SK-MEL-5 (cell line): Measurements from ENCODE around the gene NDE1. TPM values are rescaled to one million over a fixed set of nuclear protein-coding genes. Genes with fewer than 3 reads are reported as not detected.
"Not testable (repeated sequence)": the region's sequence is repeated elsewhere in the genome, so short reads cannot be mapped to it uniquely, and the experiment has no call there.

Experiments
- DNase-seq: peaks from one replicate; pipeline ENCODE4 v3.0.0-alpha.2; 2016; ENCODE audit warnings: low read depth, low spot score
- in situ Hi-C: cut with HindIII; loops from 2 replicates; pipeline ENCODE4 v1.10.0; 2016; ENCODE audit warnings: low sequenced_read_pairs, high pct_unique_total_duplicates, low pct_unique_long_range_greater_than_20kb
- total RNA-seq: library from RNA; depleted of rRNA; stranded (reverse); fragments of >200 nt; shearing (Covaris generic); gene quantifications from 2 replicates; pipeline ENCODE4 v1.2.3, GENCODE V29; 2014

Gene NDE1
- total RNA-seq, 1 experiment from 2014 or later: 23.5 TPM

DNA sequence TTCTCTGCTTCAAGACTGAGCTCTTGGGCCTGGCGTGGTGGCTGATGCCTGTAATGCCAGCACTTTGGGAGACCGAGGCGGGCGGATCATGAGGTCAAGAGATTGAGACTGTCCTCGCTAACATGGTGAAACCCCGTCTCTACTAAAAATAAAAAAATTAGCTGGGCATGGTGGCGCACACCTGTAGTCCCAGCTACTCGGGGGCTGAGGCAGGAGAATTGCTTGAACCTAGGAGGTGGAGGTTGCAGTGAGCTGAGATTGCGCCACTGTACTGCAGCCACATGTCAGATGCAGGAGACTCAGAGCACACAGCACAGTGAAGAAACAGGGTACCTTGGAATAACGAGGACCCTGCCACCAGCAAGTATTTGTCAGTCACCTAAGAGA lies 22.1 kb downstream of the NDE1 start:
- DNase-seq, in situ Hi-C loops: not testable (repeated sequence)

DNA sequence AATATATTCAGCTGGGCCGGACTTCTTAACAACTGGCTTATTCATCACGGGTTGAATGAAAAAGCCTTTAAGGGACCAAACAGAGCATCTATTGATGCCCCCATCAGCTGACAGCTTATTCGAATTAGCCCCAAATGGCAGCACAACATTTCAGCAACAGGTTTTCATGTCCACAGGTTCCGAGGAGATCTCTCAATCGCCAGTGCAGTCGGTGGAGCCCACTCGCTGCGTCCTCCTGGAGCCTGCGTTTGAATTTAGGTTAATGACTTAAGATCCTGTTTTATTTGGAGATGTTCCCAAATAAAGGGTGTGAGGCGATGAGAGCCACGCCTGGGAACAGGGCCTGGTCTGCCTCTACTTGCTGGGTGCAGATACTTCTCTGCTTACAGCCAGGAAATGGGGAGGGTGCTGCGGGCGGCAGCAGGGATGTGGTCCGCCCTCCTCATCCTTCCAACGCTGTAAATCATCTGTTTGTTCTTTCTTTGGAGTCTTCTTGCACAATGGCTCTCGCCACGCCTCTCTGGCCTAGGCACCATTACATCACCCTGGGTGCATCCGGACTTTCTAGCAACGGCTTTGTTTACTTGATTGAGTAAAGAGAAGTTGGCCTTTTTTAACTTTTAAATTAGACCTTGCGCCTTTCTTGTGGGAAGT lies 22.6 kb downstream of the NDE1 start:
- in situ Hi-C loops: no loop called here
- DNase-seq: peak; percentile 97

GRCh38 chr16:15674571-15674970 lies 24.5 kb downstream of the NDE1 start:
- DNase-seq: no peak
- in situ Hi-C loops: no loop called here

DNA sequence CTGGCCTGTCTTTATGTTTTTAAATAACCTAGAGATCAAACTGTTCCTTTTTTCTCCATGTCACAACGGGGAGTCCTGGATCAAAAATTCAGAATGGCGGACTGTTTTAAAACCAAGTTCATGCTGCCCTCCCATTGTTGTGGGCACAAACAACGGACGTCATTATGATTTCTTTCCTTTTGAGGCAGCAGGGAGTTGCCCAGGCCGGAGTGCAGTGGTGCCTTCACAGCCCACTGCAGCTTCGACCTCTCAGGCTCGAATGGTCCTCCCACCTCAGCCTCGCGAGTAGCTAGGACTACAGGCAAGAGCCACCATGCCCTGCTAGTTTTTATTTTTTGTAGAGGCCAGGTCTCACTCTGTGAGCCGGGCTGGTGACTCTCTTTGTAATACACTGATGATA lies 26.5 kb downstream of the NDE1 start:
- in situ Hi-C loops: no loop called here
- DNase-seq: no peak

DNA sequence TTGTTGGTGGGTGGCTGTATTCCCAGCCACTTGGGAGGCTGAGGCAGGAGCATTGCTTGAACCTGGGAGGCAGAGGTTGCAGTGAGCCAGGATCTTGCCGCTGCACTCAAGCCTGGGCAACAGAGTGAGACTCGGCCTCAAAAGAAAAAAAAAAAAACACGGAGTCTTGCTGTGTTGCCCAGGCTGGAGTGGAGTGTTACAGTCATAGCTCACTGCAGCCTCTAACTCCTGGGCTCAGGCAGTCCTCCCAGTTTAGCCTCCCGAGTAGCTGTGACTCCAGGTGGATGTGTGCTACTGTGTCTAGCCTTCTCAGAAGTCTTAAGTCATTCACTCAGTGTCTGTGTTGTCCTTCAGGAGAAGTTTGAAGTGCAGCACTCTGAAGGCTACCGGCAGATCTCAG lies 27.4 kb downstream of the NDE1 start:
- in situ Hi-C loops: no loop called here
- DNase-seq: no peak

DNA sequence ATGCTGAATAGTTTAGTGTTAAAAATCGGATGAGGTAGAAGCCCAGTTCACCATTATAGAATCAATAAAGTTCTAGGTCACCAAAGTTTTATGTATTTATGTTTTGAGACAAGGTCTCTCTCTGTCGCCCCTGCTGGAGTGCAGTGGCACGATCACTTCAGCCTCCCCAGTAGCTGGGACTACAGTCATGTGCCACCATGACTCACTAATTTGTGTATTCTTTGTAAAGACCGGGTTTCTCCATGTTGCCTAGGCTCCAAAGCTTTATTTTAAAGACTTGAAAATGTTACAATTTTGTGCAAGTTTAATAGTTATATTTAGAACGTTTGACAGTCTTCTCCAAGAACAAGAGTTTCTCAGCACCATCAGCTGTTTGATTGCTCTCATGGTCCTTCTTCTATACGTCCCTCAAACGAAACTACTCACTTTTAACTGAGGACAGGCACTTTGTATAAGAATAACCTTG lies 32.1 kb downstream of the NDE1 start:
- DNase-seq: peak; percentile 90

GRCh38 chr16:15686287-15686686 lies 36.2 kb downstream of the NDE1 start:
- in situ Hi-C loops: no loop called here
- no peak for DNase-seq

More for the DNA sequence above, 32.1 kb downstream of the NDE1 start:
- in situ Hi-C loops: no loop called here

DNA sequence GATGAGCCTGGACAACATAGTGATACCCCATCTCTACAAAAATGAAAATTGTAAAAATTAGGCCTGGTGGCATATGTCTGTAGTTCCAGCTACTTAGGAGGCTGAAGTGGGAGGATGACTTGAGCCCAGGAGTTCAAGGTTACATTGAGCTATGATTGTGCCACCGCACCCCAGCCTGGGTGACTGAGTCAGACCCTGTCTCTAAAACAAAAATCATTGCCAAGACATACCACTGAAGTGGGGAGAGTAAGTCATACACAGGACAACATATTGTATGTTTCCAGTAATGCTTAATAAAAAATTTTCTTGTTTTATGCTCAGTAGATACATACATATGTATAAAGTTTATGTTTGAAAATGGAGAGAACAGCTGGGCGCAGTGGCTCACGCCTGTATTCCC lies 39.2 kb downstream of the NDE1 start:
- in situ Hi-C loops: no loop called here
- DNase-seq: no peak

DNA sequence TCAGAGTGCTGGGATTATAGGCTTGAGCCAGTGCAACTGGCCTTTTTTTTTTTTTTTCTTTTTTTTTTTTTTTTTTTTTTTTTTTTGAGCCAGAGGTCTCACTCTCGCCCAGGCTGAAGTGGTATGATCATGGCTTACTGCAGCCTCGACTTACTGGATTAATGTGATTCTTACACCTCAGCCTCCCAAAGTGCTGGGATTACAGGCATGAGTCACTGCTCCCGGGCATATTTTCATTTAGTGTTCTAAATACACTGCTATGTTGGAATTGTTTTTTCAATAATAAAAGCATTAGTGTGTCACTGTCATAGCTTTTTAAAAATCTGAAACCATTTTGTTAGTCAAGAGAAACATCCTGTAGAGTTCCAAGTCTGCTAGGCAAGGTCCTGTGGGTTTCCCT lies 40.3 kb downstream of the NDE1 start:
- DNase-seq: no peak
- in situ Hi-C loops: no loop called here

- in situ Hi-C loops: no loop called here
- no peak for DNase-seq
Observed at GRCh38 chr16:15691046-15691445, 41.0 kb downstream of the NDE1 start.

DNA sequence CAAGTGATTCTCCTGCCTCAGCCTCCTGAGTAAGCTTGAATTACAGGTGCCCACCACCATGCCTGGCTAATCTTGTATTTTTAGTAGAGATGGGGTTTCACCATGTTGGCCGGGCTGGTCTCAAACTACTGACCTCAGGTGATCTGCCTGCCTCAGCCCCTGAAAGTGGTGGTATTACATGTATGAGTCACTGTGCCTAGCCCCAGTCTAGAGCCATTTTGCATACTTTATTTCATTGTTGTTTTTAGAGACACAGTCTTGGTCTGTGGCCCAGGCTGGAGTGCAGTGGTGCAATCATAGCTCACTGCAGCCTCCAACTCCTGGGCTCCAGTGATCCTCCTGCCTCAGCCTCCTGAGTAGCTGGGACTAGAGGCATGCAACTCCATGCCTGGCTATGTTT lies 42.5 kb downstream of the NDE1 start:
- in situ Hi-C loops: not testable (repeated sequence)

DNA sequence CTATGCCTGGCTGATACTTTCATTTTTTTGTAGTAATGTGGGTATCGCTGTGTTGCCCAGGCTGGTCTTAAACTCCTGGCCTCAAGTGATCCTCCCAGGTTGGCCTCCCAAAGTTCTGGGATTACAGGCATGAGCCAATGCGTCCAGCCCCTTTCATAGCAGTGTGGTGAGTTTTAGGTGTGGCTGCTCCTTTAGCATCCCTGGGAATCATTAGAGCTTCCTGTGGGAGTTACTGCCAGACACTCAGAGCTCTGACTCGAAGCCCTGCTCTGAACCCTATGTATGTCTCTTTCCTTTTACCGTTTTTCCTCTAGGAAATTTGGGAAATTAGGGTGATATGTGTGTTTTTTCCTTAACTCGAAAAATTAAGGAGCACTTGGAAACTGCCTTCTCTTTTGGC lies 44.5 kb downstream of the NDE1 start:
- DNase-seq: no peak
- in situ Hi-C loops: no loop called here

More for the DNA sequence above, 42.5 kb downstream of the NDE1 start:
- not testable (repeated sequence) for DNase-seq

- in situ Hi-C loops: no loop called here
- DNase-seq: no peak
Observed at GRCh38 chr16:15699819-15700218, 49.8 kb downstream of the NDE1 start.

GRCh38 chr16:15701367-15701766 lies 51.3 kb downstream of the NDE1 start:
- DNase-seq: no peak
- in situ Hi-C loops: no loop called here

- peak; percentile 37 for DNase-seq
- in situ Hi-C loops: no loop called here
Observed at GRCh38 chr16:15701975-15702970, 52.2 kb downstream of the NDE1 start.

- in situ Hi-C loops: no loop called here
- DNase-seq: no peak
Observed at GRCh38 chr16:15703029-15703736, 53.1 kb downstream of the NDE1 start.

DNA sequence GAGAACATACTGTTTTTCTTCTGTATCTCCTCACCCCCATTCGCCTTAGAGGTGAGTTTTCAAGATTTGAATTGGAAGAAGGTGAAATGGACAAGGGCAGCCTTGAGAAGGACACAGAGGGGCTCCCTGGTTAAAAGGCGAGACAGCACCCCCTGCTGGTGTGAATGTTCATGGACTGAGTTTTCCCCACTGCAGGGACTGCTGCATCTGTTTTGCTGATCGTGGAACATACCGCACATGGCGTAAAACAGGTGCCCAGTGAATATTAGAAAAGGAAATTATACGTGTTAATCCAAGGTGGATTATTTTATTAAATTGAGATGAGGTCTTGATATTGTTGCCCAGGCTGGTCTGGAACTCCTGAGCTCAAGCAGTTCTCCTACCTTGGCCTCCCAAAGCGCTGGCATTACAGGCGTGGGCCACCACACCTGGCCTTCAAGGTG lies 54.5 kb downstream of the NDE1 start:
- in situ Hi-C loops: no loop called here
- DNase-seq: peak; percentile 82

DNA sequence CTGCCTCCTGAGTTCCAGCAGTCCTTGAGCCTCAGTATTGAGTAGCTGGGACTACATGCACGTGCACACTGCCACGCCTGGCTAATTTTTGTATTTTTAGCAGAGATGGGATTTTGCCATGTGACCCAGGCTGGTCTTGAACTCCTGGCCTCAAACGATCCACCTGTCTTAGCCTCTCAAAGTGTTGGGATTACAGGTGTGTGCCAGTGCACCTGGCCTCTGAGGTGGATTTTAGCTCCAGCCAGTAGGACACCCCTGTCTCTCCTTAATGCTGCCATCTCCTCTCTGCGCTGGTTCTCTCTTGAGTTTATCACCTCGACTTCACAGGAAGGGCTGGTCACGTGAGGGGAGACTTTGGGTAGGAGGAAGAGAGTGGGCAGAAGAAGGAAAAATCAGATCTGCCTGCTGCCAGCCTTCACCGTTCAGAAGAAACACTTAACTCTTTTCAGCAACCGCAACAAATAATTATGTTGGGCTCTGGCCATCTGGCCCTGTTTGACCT lies 55.1 kb downstream of the NDE1 start:
- in situ Hi-C loops: no loop called here
- no peak for DNase-seq
